Measurements from ENCODE around the gene STAG3. TPM values are rescaled to one million over a fixed set of nuclear protein-coding genes. Genes with fewer than 3 reads are reported as not detected.

The STAG3 gene
- total and polyA plus RNA-seq, 2 of the 8 experiments (the other 6 are each of a cell fraction or from before 2014, with no cell fraction given), result 1.3 to 3.3 TPM

DNA sequence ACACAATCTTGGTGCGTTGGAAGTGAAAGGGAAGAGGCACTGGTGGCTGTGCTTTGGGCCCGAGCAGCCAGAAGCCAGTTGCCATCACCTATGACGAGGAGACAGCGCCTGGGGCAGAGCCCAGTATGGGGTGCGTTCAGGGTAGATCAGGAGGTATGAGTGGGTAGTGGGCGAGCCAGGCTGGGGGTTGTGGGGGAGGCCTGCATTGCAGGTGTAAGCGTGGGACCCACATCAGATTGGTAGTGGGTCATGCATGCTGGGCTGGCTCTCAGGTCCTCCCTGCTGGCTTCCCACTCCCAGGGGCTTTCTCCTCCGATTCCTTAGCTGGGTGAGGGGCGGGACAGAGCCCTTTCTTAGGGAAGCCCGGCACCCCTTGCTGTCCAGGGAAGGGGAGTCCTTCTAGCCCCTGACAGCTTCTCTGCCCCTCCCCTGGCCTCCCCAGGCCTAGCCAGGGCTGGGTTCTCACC, 41.6 kb downstream of the STAG3 start:
- Histone ChIP-seq H3K4ac (replicated peaks; ENCODE audit: insufficient read length, low read depth, low read length) (no peak overlapping the region), H3K4me2 (ENCODE audit: insufficient read depth in 1 of 2, low read depth in 2 of 2, low read length in 2 of 2) (no peak overlapping the region), H2AK5ac (ENCODE audit: low read depth, low read length) (no peak overlapping the region), H2BK12ac (ENCODE audit: low read depth, low read length) (no peak overlapping the region), H2AFZ (ENCODE audit: low read length) (no peak overlapping the region), H4K20me1 (replicated peaks in 1 of 2; ENCODE audit: control insufficient read depth in 1 of 2, insufficient read depth in 2 of 2, low read length in 2 of 2) (no peaks in the 10 kb centered on the region), H2BK15ac (ENCODE audit: low read length) (no peak overlapping the region), H3K56ac (replicated peaks; ENCODE audit: insufficient read length, low read depth, low read length) (no peak overlapping the region), H2BK20ac (ENCODE audit: low read length) (no peak overlapping the region), H3K9me3 (ENCODE audit: insufficient read depth in 2 of 2, low read depth in 1 of 2, low read length in 1 of 2) (no peaks in the 10 kb centered on the region), H3K79me1 (ENCODE audit: low read depth, low read length) (no peaks in the 10 kb centered on the region), H3K27ac (ENCODE audit: low read depth, low read length) (no peak overlapping the region), H4K91ac (replicated peaks; ENCODE audit: insufficient read length, low read length) (no peak overlapping the region), H3K27me3 (replicated peaks in 1 of 4; ENCODE audit: control insufficient read depth in 3 of 4, extremely low read depth in 1 of 4, insufficient read depth in 3 of 4, low read length in 3 of 4) (peaks cover 0 to under 1% (median 0%) of the 10 kb centered on the region in 4 experiments; a peak in 3 of 7 replicates), H3K18ac (ENCODE audit: extremely low read depth, low read length) (no peak overlapping the region), H3K4me1 (replicated peaks in 1 of 4; ENCODE audit: control insufficient read depth in 3 of 4, insufficient read depth in 4 of 4, low read length in 3 of 4) (no peaks in the 10 kb centered on the region), H3K9ac (replicated peaks in 1 of 4; ENCODE audit: extremely low read depth in 1 of 4, low read depth in 3 of 4, low read length in 3 of 4) (no peak overlapping the region), H4K8ac (ENCODE audit: extremely low read depth, insufficient read depth, low read length) (peak overlapping the region; percentile 68; the same call in 1 of the 2 replicates), H3K23ac (ENCODE audit: insufficient read length) (no peak overlapping the region), H2BK120ac (replicated peaks; ENCODE audit: low read depth, low read length) (no peak overlapping the region), H3K4me3 (ENCODE audit: extremely low read depth in 1 of 4, insufficient read depth in 2 of 4, low read depth in 3 of 4, low read length in 4 of 4) (no peak overlapping the region), H2BK5ac (ENCODE audit: low read depth, low read length) (no peak overlapping the region), H3K79me2 (ENCODE audit: control insufficient read depth in 1 of 2, insufficient read depth in 2 of 2, low read length in 2 of 2) (no peaks in the 10 kb centered on the region), H3K14ac (ENCODE audit: insufficient read length) (no peak overlapping the region), H3K23me2 (ENCODE audit: low read depth, low read length) (no peaks in the 10 kb centered on the region), H3K36me3 (ENCODE audit: control insufficient read depth in 2 of 4, insufficient read depth in 4 of 4, low read length in 3 of 4) (peaks cover 0 to 6% (median 0%) of the 10 kb centered on the region in 4 experiments; a peak in 2 of 8 replicates), H4K5ac (ENCODE audit: insufficient read length, low read depth, low read length) (no peak overlapping the region)
- FAIRE-seq (no peak), DNase-seq (ENCODE audit: low read depth in 1 of 2, low spot score in 2 of 2) (no peak)
- CTCF ChIA-PET (ENCODE audit: partially characterized antibody), result interaction anchor here (1.4 to 5.1 kb wide), 4 partner anchors 19 to 87 kb away, joined by 3 to 47 read pairs (median 18); no protein-coding TSS in a partner anchor
- POLR2A ChIA-PET (ENCODE audit: partially characterized antibody), result interaction anchor here (1.2 kb wide), 1 partner anchor 9 kb away, joined by 3 read pairs; no protein-coding TSS in a partner anchor
- TF ChIP-seq, protein P1, sequence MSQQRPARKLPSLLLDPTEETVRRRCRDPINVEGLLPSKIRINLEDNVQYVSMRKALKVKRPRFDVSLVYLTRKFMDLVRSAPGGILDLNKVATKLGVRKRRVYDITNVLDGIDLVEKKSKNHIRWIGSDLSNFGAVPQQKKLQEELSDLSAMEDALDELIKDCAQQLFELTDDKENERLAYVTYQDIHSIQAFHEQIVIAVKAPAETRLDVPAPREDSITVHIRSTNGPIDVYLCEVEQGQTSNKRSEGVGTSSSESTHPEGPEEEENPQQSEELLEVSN (IDR thresholded peaks at IDR 0.05), result no peak
- TF ChIP-seq SP1 (IDR thresholded peaks at IDR 0.05; ENCODE audit: low read depth, low read length) (no peak), HDAC2 (IDR thresholded peaks at IDR 0.05; ENCODE audit: borderline replicate concordance in 1 of 2, low read depth in 2 of 2, low read length in 2 of 2) (no peak), EP300 (IDR thresholded peaks at IDR 0.05; ENCODE audit: borderline replicate concordance in 1 of 2, low read depth in 2 of 2, low read length in 2 of 2) (no peak), TCF12 (IDR thresholded peaks at IDR 0.05; ENCODE audit: low read depth, low read length) (no peak), KDM4A (IDR thresholded peaks at IDR 0.05; ENCODE audit: low read depth, low read length, severe bottlenecking) (no peak), RBBP5 (IDR thresholded peaks at IDR 0.05; ENCODE audit: borderline replicate concordance, low read depth, low read length) (no peak), RFX5 (IDR thresholded peaks at IDR 0.05; ENCODE audit: borderline replicate concordance, low read depth, low read length) (no peak), CHD1 (IDR thresholded peaks at IDR 0.05; ENCODE audit: low read depth, low read length) (no peak), TBP (IDR thresholded peaks at IDR 0.05; ENCODE audit: low read depth, low read length) (no peak), SIX5 (IDR thresholded peaks at IDR 0.05; ENCODE audit: low read depth, low read length) (no peak)
- 93% methylated on average over 10 of the region's 10 CpGs; no CpG with 5 or more reads in 1 of the 2 experiments for WGBS, 2 experiments (ENCODE audit: extremely low coverage in 1 of 2, insufficient coverage in 1 of 2, insufficient read length in 1 of 2, insufficient replicate concordance in 2 of 2, low coverage in 1 of 2, low lambda C conversion rate in 2 of 2, missing lambda C conversion rate in 1 of 2)

All from H1 (cell line).